HT1080 (cell line): ENCODE results near the gene EPSTI1. TPM values are rescaled to one million over a fixed set of nuclear protein-coding genes. Genes with fewer than 3 reads are reported as not detected.
"Not testable (repeated sequence)": the region's sequence is repeated elsewhere in the genome, so short reads cannot be mapped to it uniquely, and the experiment has no call there.

Source experiments
- DNase-seq: peaks from one replicate; pipeline ENCODE4 v3.0.0-alpha.2; 2015; ENCODE audit warnings: low read depth
- polyA plus RNA-seq, 2 experiments: library from polyadenylated mRNA; depleted of rRNA; stranded (reverse); fragments of >200 nt; gene quantifications; 2 replicates each; pipeline ENCODE4 v1.2.3, GENCODE V29; 2015
- total RNA-seq: library from RNA; depleted of rRNA; stranded (reverse); fragments of >200 nt; shearing (Covaris generic); gene quantifications from 2 replicates; pipeline ENCODE4 v1.2.3, GENCODE V29; 2014; rRNA removed

EPSTI1 gene
- total RNA-seq, result 0.08 and 0.20 TPM in 2 replicates
- polyA plus RNA-seq (2015; cell fraction: cytosol; rRNA removed), result 0.24 and 0.83 TPM in 2 replicates
- 0.36 and 0.52 TPM in 2 replicates for polyA plus RNA-seq (2015; cell fraction: nucleus; rRNA removed)

GRCh38 chr13:42991898-42992763 is at the start of gene EPSTI1:
Gene EPSTI1 (minus strand): TSS chr13:42992241. CDS start chr13:42992165, 76 bp downstream.
- no peak for DNase-seq

GRCh38 chr13:43041369-43041921 is 49.4 kb upstream of the EPSTI1 start:
- no peak for DNase-seq

- not testable (repeated sequence) for DNase-seq
Observed at GRCh38 chr13:43040581-43041368, 48.7 kb upstream of the EPSTI1 start.

- no peak for DNase-seq
Observed at GRCh38 chr13:43039966-43040365, 47.9 kb upstream of the EPSTI1 start.

GRCh38 chr13:43036351-43037250 is 44.6 kb upstream of the EPSTI1 start:
- no peak for DNase-seq

GRCh38 chr13:43033038-43033437 is 41.0 kb upstream of the EPSTI1 start:
- DNase-seq, result no peak

GRCh38 chr13:43031881-43032280 is 39.8 kb upstream of the EPSTI1 start:
- no peak for DNase-seq

- no peak for DNase-seq
Observed at GRCh38 chr13:43030548-43030947, 38.5 kb upstream of the EPSTI1 start.

GRCh38 chr13:43026262-43026661 is 34.2 kb upstream of the EPSTI1 start:
- no peak for DNase-seq

GRCh38 chr13:43023289-43023963 is 31.4 kb upstream of the EPSTI1 start, which contains the start of gene DNAJC15:
Gene DNAJC15 (plus strand): TSS chr13:43023586. CDS start chr13:43023627, 41 bp downstream.
- DNase-seq, result peak; percentile 78

GRCh38 chr13:43022934-43023288 is 30.9 kb upstream of the EPSTI1 start:
- no peak for DNase-seq

GRCh38 chr13:43021926-43022670 is 30.1 kb upstream of the EPSTI1 start:
- no peak for DNase-seq

- no peak for DNase-seq
Observed at GRCh38 chr13:43020794-43021193, 28.8 kb upstream of the EPSTI1 start.

- DNase-seq, result no peak
Observed at GRCh38 chr13:43019811-43020210, 27.8 kb upstream of the EPSTI1 start.

- DNase-seq, result no peak
Observed at GRCh38 chr13:43016226-43016625, 24.2 kb upstream of the EPSTI1 start.

- DNase-seq, result no peak
Observed at GRCh38 chr13:43014162-43014561, 22.1 kb upstream of the EPSTI1 start.

GRCh38 chr13:43009506-43009905 is 17.5 kb upstream of the EPSTI1 start:
- DNase-seq, result no peak

- DNase-seq, result no peak
Observed at GRCh38 chr13:43008596-43008995, 16.6 kb upstream of the EPSTI1 start.

- peak; percentile 67 for DNase-seq
Observed at GRCh38 chr13:43006893-43007631, 15.0 kb upstream of the EPSTI1 start.
